ENCODE measurements around the gene GPC6. TPM values are rescaled to one million over a fixed set of nuclear protein-coding genes. Genes with fewer than 3 reads are reported as not detected.

Gene GPC6
- total and polyA plus RNA-seq, 4 donors: 5.9 to 29.1 (median 18.2) TPM

Small RNA genes lying within 50 kb of the gene (small RNA-seq; reads per million reads assigned to genes)
- not detected for gene RNA5SP35

Measured in liver (tissue), 5 donors.